Loucy (cell line): ENCODE results near the gene LEPROT.

ENCODE experiments used
- CTCF ChIP-seq: fragments of 200-600 bp; sonication (generic); conservative IDR thresholded peaks from 2 replicates; pipeline ENCODE4 v1.5.1; 2014; ENCODE audit warnings: mild to moderate bottlenecking, antibody characterized with exemption, low read length
- EZH2phosphoT487 ChIP-seq: fragments of 200-600 bp; IDR thresholded peaks from 2 replicates; pipeline ENCODE4 v1.6.1; 2018; ENCODE audit warnings: antibody characterized with exemption, mild to moderate bottlenecking, moderate library complexity, borderline replicate concordance

DNA sequence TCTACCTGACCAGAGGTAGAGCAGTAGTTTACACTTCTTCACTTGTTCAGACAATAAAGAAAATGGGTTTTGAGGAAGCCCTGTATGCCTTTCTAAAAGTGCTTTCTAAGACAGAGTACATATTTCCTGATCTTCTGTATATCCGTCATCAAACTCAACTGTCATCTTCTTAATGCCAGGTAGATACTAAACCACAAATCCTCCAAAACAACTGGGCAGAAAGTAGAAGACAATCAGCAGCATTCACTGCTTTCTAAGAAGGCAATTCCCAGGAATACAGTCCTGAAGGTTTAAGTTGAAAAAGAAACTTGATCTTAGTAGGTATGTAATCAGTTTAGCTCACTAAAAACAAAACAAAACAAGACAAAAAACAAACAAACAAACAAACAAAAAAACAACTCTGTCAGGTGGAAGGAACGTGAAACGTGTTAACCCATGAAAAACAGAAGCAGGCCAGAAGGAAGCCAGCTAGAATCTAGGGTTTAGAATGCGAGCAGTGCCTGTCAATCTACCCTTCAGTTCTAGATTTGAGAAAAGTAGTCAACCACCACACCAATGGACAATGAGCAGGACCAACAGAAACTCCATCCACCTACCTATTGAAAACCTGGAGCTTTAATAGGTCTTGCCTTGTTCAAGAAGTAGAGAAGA is 59.2 kb downstream of the LEPROT start:
- TF ChIP-seq CTCF: no peak
- TF ChIP-seq EZH2phosphoT487: no peak
